ENCODE data around the gene STK17A. TPM values are rescaled to one million over a fixed set of nuclear protein-coding genes. Genes with fewer than 3 reads are reported as not detected.

The STK17A gene
- total and polyA plus RNA-seq, 4 donors, result 16.9 to 18.8 (median 18.0) TPM

GRCh38 chr7:43639858-43640491 lies 57.1 kb downstream of the STK17A start:
- Histone ChIP-seq H3K36me3 (ENCODE audit: control insufficient read depth, insufficient read depth, low read length) (peaks cover 16% of the 10 kb centered on the region), H3K4me1 (ENCODE audit: control insufficient read depth, insufficient read depth, low read length) (peaks cover 8% of the 10 kb centered on the region), H3K27me3 (ENCODE audit: control insufficient read depth, insufficient read depth, low read length) (no peaks in the 10 kb centered on the region), H3K27ac (ENCODE audit: low read depth, low read length) (peak overlapping the region; percentile 78), H3K9me3 (ENCODE audit: control insufficient read depth, insufficient read depth, low read length) (no peaks in the 10 kb centered on the region), H3K4me3 (ENCODE audit: low read depth, low read length) (no peak overlapping the region)
- peak in 3 of 6 donors; percentile 26 to 90 (median 83) for DNase-seq (ENCODE audit: low read depth in 4 of 6, low spot score in 6 of 6)
- 50% methylated on average over 2 of the region's 6 CpGs for WGBS (ENCODE audit: insufficient coverage)

- H3K4me1 ChIP-seq (ENCODE audit: control insufficient read depth, insufficient read depth, low read length), result peaks cover 12% of the 10 kb centered on the region
- peak overlapping the region; percentile 78 for H3K27ac ChIP-seq (ENCODE audit: low read depth, low read length)
- no peak for DNase-seq (ENCODE audit: low read depth in 4 of 6, low spot score in 6 of 6)
- 83% methylated on average over 1 of the region's 3 CpGs for WGBS (ENCODE audit: insufficient coverage)
- peaks cover 16% of the 10 kb centered on the region for H3K36me3 ChIP-seq (ENCODE audit: control insufficient read depth, insufficient read depth, low read length)
- no peaks in the 10 kb centered on the region for H3K27me3 ChIP-seq (ENCODE audit: control insufficient read depth, insufficient read depth, low read length)
- no peak overlapping the region for H3K4me3 ChIP-seq (ENCODE audit: low read depth, low read length)
- no peaks in the 10 kb centered on the region for H3K9me3 ChIP-seq (ENCODE audit: control insufficient read depth, insufficient read depth, low read length)
Observed at GRCh38 chr7:43640679-43641078, 57.8 kb downstream of the STK17A start.

- peaks cover 13% of the 10 kb centered on the region for H3K36me3 ChIP-seq (ENCODE audit: control insufficient read depth, insufficient read depth, low read length)
- WGBS (ENCODE audit: insufficient coverage), result 90% methylated on average over 13 of the region's 13 CpGs
- no peak overlapping the region for H3K27ac ChIP-seq (ENCODE audit: low read depth, low read length)
- H3K9me3 ChIP-seq (ENCODE audit: control insufficient read depth, insufficient read depth, low read length), result no peaks in the 10 kb centered on the region
- no peak overlapping the region for H3K4me3 ChIP-seq (ENCODE audit: low read depth, low read length)
- DNase-seq (ENCODE audit: low read depth in 4 of 6, low spot score in 6 of 6), result no peak
- H3K4me1 ChIP-seq (ENCODE audit: control insufficient read depth, insufficient read depth, low read length), result peaks cover 35% of the 10 kb centered on the region
- H3K27me3 ChIP-seq (ENCODE audit: control insufficient read depth, insufficient read depth, low read length), result no peaks in the 10 kb centered on the region
Observed at GRCh38 chr7:43642897-43643630, 60.2 kb downstream of the STK17A start.

GRCh38 chr7:43643846-43644245 lies 60.9 kb downstream of the STK17A start:
- Histone ChIP-seq H3K4me3 (ENCODE audit: low read depth, low read length) (no peak overlapping the region), H3K4me1 (ENCODE audit: control insufficient read depth, insufficient read depth, low read length) (peaks cover 41% of the 10 kb centered on the region), H3K9me3 (ENCODE audit: control insufficient read depth, insufficient read depth, low read length) (no peaks in the 10 kb centered on the region), H3K27me3 (ENCODE audit: control insufficient read depth, insufficient read depth, low read length) (no peaks in the 10 kb centered on the region), H3K27ac (ENCODE audit: low read depth, low read length) (no peak overlapping the region), H3K36me3 (ENCODE audit: control insufficient read depth, insufficient read depth, low read length) (peaks cover 11% of the 10 kb centered on the region)
- 80% methylated on average over 8 of the region's 8 CpGs for WGBS (ENCODE audit: insufficient coverage)
- DNase-seq (ENCODE audit: low read depth in 4 of 6, low spot score in 6 of 6), result no peak

- peak overlapping the region; percentile 89 for H3K27ac ChIP-seq (ENCODE audit: low read depth, low read length)
- H3K27me3 ChIP-seq (ENCODE audit: control insufficient read depth, insufficient read depth, low read length), result no peaks in the 10 kb centered on the region
- H3K36me3 ChIP-seq (ENCODE audit: control insufficient read depth, insufficient read depth, low read length), result peaks cover 11% of the 10 kb centered on the region
- no peaks in the 10 kb centered on the region for H3K9me3 ChIP-seq (ENCODE audit: control insufficient read depth, insufficient read depth, low read length)
- H3K4me1 ChIP-seq (ENCODE audit: control insufficient read depth, insufficient read depth, low read length), result peaks cover 41% of the 10 kb centered on the region
- WGBS (ENCODE audit: insufficient coverage), result 83% methylated on average over 3 of the region's 3 CpGs
- no peak overlapping the region for H3K4me3 ChIP-seq (ENCODE audit: low read depth, low read length)
- DNase-seq (ENCODE audit: low read depth in 4 of 6, low spot score in 6 of 6), result no peak
Observed at GRCh38 chr7:43645699-43646226, 62.9 kb downstream of the STK17A start.

GRCh38 chr7:43646603-43647338 lies 63.9 kb downstream of the STK17A start:
- WGBS (ENCODE audit: insufficient coverage), result 25% methylated on average over 2 of the region's 8 CpGs
- no peaks in the 10 kb centered on the region for H3K9me3 ChIP-seq (ENCODE audit: control insufficient read depth, insufficient read depth, low read length)
- H3K4me3 ChIP-seq (ENCODE audit: low read depth, low read length), result no peak overlapping the region
- no peaks in the 10 kb centered on the region for H3K27me3 ChIP-seq (ENCODE audit: control insufficient read depth, insufficient read depth, low read length)
- H3K27ac ChIP-seq (ENCODE audit: low read depth, low read length), result peak overlapping the region; percentile 89
- DNase-seq (ENCODE audit: low read depth in 4 of 6, low spot score in 6 of 6), result peak in 3 of 6 donors; percentile 23 to 79 (median 74)
- H3K36me3 ChIP-seq (ENCODE audit: control insufficient read depth, insufficient read depth, low read length), result peaks cover 11% of the 10 kb centered on the region
- H3K4me1 ChIP-seq (ENCODE audit: control insufficient read depth, insufficient read depth, low read length), result peaks cover 48% of the 10 kb centered on the region

GRCh38 chr7:43647339-43647672 lies 64.4 kb downstream of the STK17A start:
- peak overlapping the region; percentile 89 for H3K27ac ChIP-seq (ENCODE audit: low read depth, low read length)
- H3K4me1 ChIP-seq (ENCODE audit: control insufficient read depth, insufficient read depth, low read length), result peaks cover 49% of the 10 kb centered on the region
- H3K9me3 ChIP-seq (ENCODE audit: control insufficient read depth, insufficient read depth, low read length), result no peaks in the 10 kb centered on the region
- 10% methylated on average over 2 of the region's 7 CpGs for WGBS (ENCODE audit: insufficient coverage)
- no peak for DNase-seq (ENCODE audit: low read depth in 4 of 6, low spot score in 6 of 6)
- no peaks in the 10 kb centered on the region for H3K27me3 ChIP-seq (ENCODE audit: control insufficient read depth, insufficient read depth, low read length)
- H3K36me3 ChIP-seq (ENCODE audit: control insufficient read depth, insufficient read depth, low read length), result peaks cover 11% of the 10 kb centered on the region
- no peak overlapping the region for H3K4me3 ChIP-seq (ENCODE audit: low read depth, low read length)

- no peak overlapping the region for H3K4me3 ChIP-seq (ENCODE audit: low read depth, low read length)
- H3K27me3 ChIP-seq (ENCODE audit: control insufficient read depth, insufficient read depth, low read length), result no peaks in the 10 kb centered on the region
- DNase-seq (ENCODE audit: low read depth in 4 of 6, low spot score in 6 of 6), result peak; percentile 69 to 94 (median 78)
- H3K9me3 ChIP-seq (ENCODE audit: control insufficient read depth, insufficient read depth, low read length), result no peaks in the 10 kb centered on the region
- H3K36me3 ChIP-seq (ENCODE audit: control insufficient read depth, insufficient read depth, low read length), result peaks cover 11% of the 10 kb centered on the region
- H3K27ac ChIP-seq (ENCODE audit: low read depth, low read length), result peak overlapping the region; percentile 89
- peaks cover 49% of the 10 kb centered on the region for H3K4me1 ChIP-seq (ENCODE audit: control insufficient read depth, insufficient read depth, low read length)
- 14% methylated on average over 9 of the region's 10 CpGs for WGBS (ENCODE audit: insufficient coverage)
Observed at GRCh38 chr7:43647673-43648472, 65.0 kb downstream of the STK17A start.
